GM23338 (cell line): ENCODE results near the gene INO80. TPM values are rescaled to one million over a fixed set of nuclear protein-coding genes. Genes with fewer than 3 reads are reported as not detected.

Source experiments
- ATAC-seq: fragments of 200-7000 bp; cut with Tn5 transposase; 3 replicates; pipeline ENCODE4 v1.9.1; 2020
- DNase-seq: peaks from one replicate; pipeline ENCODE4 v3.0.0-alpha.2; 2015; ENCODE audit warnings: low spot score
- H2AFZ ChIP-seq: fragments of 200-600 bp; sonication (generic); 2 replicates; pipeline ENCODE4 v1.8.0; 2016; ENCODE audit warnings: antibody characterized with exemption, mild to moderate bottlenecking, moderate library complexity
- H3F3A ChIP-seq: fragments of 200-600 bp; sonication (generic); replicated peaks from 2 replicates; pipeline ENCODE4 v1.8.0; 2017; ENCODE audit warnings: antibody characterized with exemption, mixed run types, low read depth
- H3K27ac ChIP-seq: fragments of 200-600 bp; sonication (generic); 2 replicates; pipeline ENCODE4 v1.6.1; 2016; ENCODE audit warnings: low read depth
- H3K27me3 ChIP-seq: fragments of 200-600 bp; sonication (generic); 2 replicates; pipeline ENCODE4 v1.8.0; 2016; ENCODE audit warnings: mild to moderate bottlenecking, mixed run types, moderate library complexity; ENCODE audit not compliant: insufficient read depth
- H3K36me3 ChIP-seq: fragments of 200-600 bp; sonication (generic); 2 replicates; pipeline ENCODE4 v1.8.0; 2016; ENCODE audit warnings: mild to moderate bottlenecking; ENCODE audit not compliant: insufficient read depth
- H3K4me1 ChIP-seq: fragments of 200-600 bp; sonication (generic); 2 replicates; pipeline ENCODE4 v1.8.0; 2016; ENCODE audit warnings: mild to moderate bottlenecking, moderate library complexity; ENCODE audit not compliant: insufficient read depth
- H3K4me2 ChIP-seq: fragments of 200-600 bp; sonication (generic); 2 replicates; pipeline ENCODE4 v1.7.1; 2017; ENCODE audit warnings: mixed run types
- H3K4me3 ChIP-seq: fragments of 200-600 bp; sonication (generic); 2 replicates; pipeline ENCODE4 v1.6.1; 2016; ENCODE audit warnings: mixed run types
- H3K79me2 ChIP-seq: fragments of 200-600 bp; sonication (generic); replicated peaks from 2 replicates; pipeline ENCODE4 v1.8.0; 2017; ENCODE audit warnings: mild to moderate bottlenecking; ENCODE audit not compliant: insufficient read depth
- H3K9me2 ChIP-seq: fragments of 200-600 bp; sonication (generic); 2 replicates; pipeline ENCODE4 v1.8.0; 2017; ENCODE audit not compliant: insufficient read depth
- H4K20me1 ChIP-seq: fragments of 200-600 bp; sonication (generic); replicated peaks from 2 replicates; pipeline ENCODE4 v1.8.0; 2017; ENCODE audit warnings: mild to moderate bottlenecking; ENCODE audit not compliant: insufficient read depth
- H3K27ac Mint-ChIP-seq: 2 replicates; pipeline ENCODE4 v1.8.0; 2020; ENCODE audit warnings: inconsistent platforms, mild to moderate bottlenecking, moderate library complexity, mixed read lengths
- H3K27me3 Mint-ChIP-seq: 3 replicates; pipeline ENCODE4 v1.8.0; 2022; ENCODE audit warnings: low read depth, mild to moderate bottlenecking, moderate library complexity, mixed read lengths, inconsistent platforms; ENCODE audit not compliant: insufficient read depth, poor library complexity
- H3K36me3 Mint-ChIP-seq: 3 replicates; pipeline ENCODE4 v1.8.0; 2021; ENCODE audit warnings: low read depth, mild to moderate bottlenecking, inconsistent platforms, moderate library complexity, mixed read lengths
- H3K4me1 Mint-ChIP-seq: 3 replicates; pipeline ENCODE4 v1.8.0; 2020; ENCODE audit warnings: mild to moderate bottlenecking, inconsistent platforms, mixed read lengths
- H3K4me3 Mint-ChIP-seq: 3 replicates; pipeline ENCODE4 v1.8.0; 2021; ENCODE audit warnings: moderate library complexity, mild to moderate bottlenecking, inconsistent platforms, mixed read lengths
- H3K9me3 Mint-ChIP-seq: 3 replicates; pipeline ENCODE4 v1.8.0; 2020; ENCODE audit warnings: moderate library complexity, mild to moderate bottlenecking, inconsistent platforms, mixed read lengths
- CREB1 ChIP-seq: fragments of 250-450 bp; sonication (Bioruptor Pico); IDR thresholded peaks from 2 replicates; pipeline ENCODE4 v1.5.0; 2020; ENCODE audit warnings: low read depth, mild to moderate bottlenecking, moderate library complexity
- CTCF ChIP-seq, 2 experiments: fragments of 200-600 bp in 1 of 2; sonication (generic) in 1 of 2; conservative IDR thresholded peaks; 2 replicates each; pipeline versions ENCODE4 v1.5.1 to v1.6.1; 2016 to 2017; ENCODE audit warnings: antibody characterized with exemption in 2 of 2, low read depth in 2 of 2, mild to moderate bottlenecking in 2 of 2, moderate library complexity in 1 of 2
- ETS1 ChIP-seq: IDR thresholded peaks from 2 replicates; pipeline ENCODE4 v1.6.1; 2016; ENCODE audit warnings: antibody characterized with exemption
- EZH2 ChIP-seq: fragments of 200-600 bp; sonication (generic); IDR thresholded peaks from one replicate; pipeline ENCODE4 v1.8.0; 2017; ENCODE audit warnings: antibody characterized with exemption, mild to moderate bottlenecking, low read depth; ENCODE audit not compliant: unreplicated experiment
- EZH2phosphoT487 ChIP-seq: fragments of 200-600 bp; sonication (generic); IDR thresholded peaks from one replicate; pipeline ENCODE4 v1.8.1; 2018; ENCODE audit warnings: antibody characterized with exemption; ENCODE audit not compliant: unreplicated experiment
- JUNB ChIP-seq: IDR thresholded peaks from one replicate; pipeline ENCODE4 v1.6.1; 2016; ENCODE audit warnings: antibody characterized with exemption; ENCODE audit not compliant: unreplicated experiment
- NANOG ChIP-seq: IDR thresholded peaks from 2 replicates; pipeline ENCODE4 v1.6.1; 2016; ENCODE audit warnings: antibody characterized with exemption, borderline replicate concordance
- POLR2AphosphoS5 ChIP-seq: IDR thresholded peaks from 2 replicates; pipeline ENCODE4 v1.6.1; 2016; ENCODE audit warnings: antibody characterized with exemption, low read depth
- REST ChIP-seq: IDR thresholded peaks from one replicate; pipeline ENCODE4 v1.6.1; 2018; ENCODE audit warnings: antibody characterized with exemption; ENCODE audit not compliant: unreplicated experiment
- STAT1 ChIP-seq: IDR thresholded peaks from one replicate; pipeline ENCODE4 v1.6.1; 2016; ENCODE audit warnings: antibody characterized with exemption; ENCODE audit not compliant: unreplicated experiment
- ZNF114 ChIP-seq: fragments of 250-450 bp; sonication (Bioruptor Pico); IDR thresholded peaks from 2 replicates; pipeline ENCODE4 v1.5.0; 2020; ENCODE audit warnings: mild to moderate bottlenecking, moderate library complexity
- ZNF331 ChIP-seq: fragments of 250-450 bp; sonication (Bioruptor Pico); IDR thresholded peaks from 2 replicates; pipeline ENCODE4 v1.5.0; 2020; ENCODE audit warnings: low read depth, mild to moderate bottlenecking, moderate library complexity
- ZNF462 ChIP-seq: fragments of 250-450 bp; sonication (Bioruptor Pico); IDR thresholded peaks from 2 replicates; pipeline ENCODE4 v1.5.0; 2020; ENCODE audit warnings: mild to moderate bottlenecking, moderate library complexity
- polyA plus RNA-seq: library from polyadenylated mRNA; unstranded; fragments of >200 nt; fragmentation: Nextera tagmentation; extraction: Ambion mirVana; gene quantifications from 2 replicates; pipeline ENCODE4 v1.2.1, GENCODE V29; 2016
- total RNA-seq: library from RNA; depleted of rRNA; stranded (reverse); fragments of >200 nt; shearing (Covaris generic); gene quantifications from 2 replicates; pipeline ENCODE4 v1.2.3, GENCODE V29; 2014

Gene INO80
- total and polyA plus RNA-seq, 2 experiments from 2014 or later, result 6.5 to 24.9 TPM

- Histone ChIP-seq H3K79me2 (no peaks in the 10 kb centered on the region), H3K9me2 (no peaks in the 10 kb centered on the region), H2AFZ (no peak overlapping the region), H3K4me3 (no peak overlapping the region), H3K4me1 (peaks cover 11% of the 10 kb centered on the region), H3K27me3 (peaks cover 43% of the 10 kb centered on the region), H3K27ac (no peak overlapping the region), H3K4me2 (no peak overlapping the region), H3F3A (peaks cover 10% of the 10 kb centered on the region; the same call in 1 of the 2 replicates), H3K36me3 (no peaks in the 10 kb centered on the region), H4K20me1 (0 out of 2 replicates have a peak, but pooled peaks cover 10% of the 10 kb centered on the region)
- Mint-ChIP-seq H3K4me1 (peaks cover 40% of the 10 kb centered on the region), H3K36me3 (no peaks in the 10 kb centered on the region; the same call in 2 of the 3 replicates), H3K9me3 (no peaks in the 10 kb centered on the region; the same call in 2 of the 3 replicates), H3K27me3 (peaks cover 55% of the 10 kb centered on the region), H3K27ac (no peak overlapping the region), H3K4me3 (no peak overlapping the region)
- no peak for TF ChIP-seq ZNF331 (CRISPR knock-in tag)
- no peak for TF ChIP-seq CREB1 (CRISPR knock-in tag)
- no peak for TF ChIP-seq ZNF462
- TF ChIP-seq CTCF (conservative IDR thresholded peaks at IDR 0.05; ENCODE audit: low read depth in 2 of 2), result no peak
- TF ChIP-seq JUNB, result no peak
- no peak for TF ChIP-seq POLR2AphosphoS5
- no peak for TF ChIP-seq STAT1
- TF ChIP-seq ETS1, result no peak
- no peak for TF ChIP-seq EZH2
- no peak for TF ChIP-seq REST
- no peak for TF ChIP-seq NANOG
- TF ChIP-seq EZH2phosphoT487, result no peak
- no peak for TF ChIP-seq ZNF114 (CRISPR knock-in tag)
- DNase-seq (no peak), ATAC-seq (no peak)
Observed at GRCh38 chr15:40934457-40934856, 181.6 kb downstream of the INO80 start.
